VCaP (cell line): Measurements from ENCODE around the gene CLEC3A.

ENCODE experiments used
- H3K27ac ChIP-seq: fragments of 450-650 bp; 2 replicates; pipeline ENCODE4 v1.5.1; 2017
- TF ChIP-seq, protein P1 (sequence below): fragments of 450-650 bp; conservative IDR thresholded peaks from 2 replicates; pipeline ENCODE4 v1.5.1; 2017; ENCODE audit warnings: mild to moderate bottlenecking, moderate library complexity

Gene CLEC3A

DNA sequence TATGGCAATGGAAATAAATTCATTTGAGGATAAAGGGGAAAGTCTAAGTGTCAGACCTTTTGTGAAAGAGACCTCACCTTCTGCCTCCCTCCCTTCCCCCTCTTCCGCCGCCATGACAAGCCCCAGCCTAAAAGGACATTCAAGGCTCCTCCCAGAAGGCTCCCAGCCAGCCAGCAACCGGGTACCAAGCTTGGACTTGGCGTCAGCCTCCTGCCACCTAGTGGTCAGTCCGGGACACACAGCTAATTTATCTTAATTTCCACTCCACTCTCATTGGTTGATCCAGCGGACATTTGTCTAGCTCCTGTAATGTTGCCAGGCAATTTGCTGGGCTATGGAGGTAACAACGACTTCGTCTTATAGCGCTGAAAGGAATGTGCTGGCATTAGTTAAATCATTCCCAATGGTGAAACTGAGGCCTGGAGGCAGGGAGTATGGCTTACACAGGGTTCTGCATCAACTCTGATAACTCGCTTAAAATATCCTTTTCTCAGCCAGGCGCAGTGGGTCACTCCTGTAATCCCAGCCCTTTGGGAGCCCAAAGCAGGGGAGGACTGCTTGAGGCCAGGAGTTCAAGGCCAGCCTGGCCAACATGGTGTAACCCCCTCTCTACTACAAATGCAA is 19.3 kb upstream of the CLEC3A start:
- TF ChIP-seq, protein P1, sequence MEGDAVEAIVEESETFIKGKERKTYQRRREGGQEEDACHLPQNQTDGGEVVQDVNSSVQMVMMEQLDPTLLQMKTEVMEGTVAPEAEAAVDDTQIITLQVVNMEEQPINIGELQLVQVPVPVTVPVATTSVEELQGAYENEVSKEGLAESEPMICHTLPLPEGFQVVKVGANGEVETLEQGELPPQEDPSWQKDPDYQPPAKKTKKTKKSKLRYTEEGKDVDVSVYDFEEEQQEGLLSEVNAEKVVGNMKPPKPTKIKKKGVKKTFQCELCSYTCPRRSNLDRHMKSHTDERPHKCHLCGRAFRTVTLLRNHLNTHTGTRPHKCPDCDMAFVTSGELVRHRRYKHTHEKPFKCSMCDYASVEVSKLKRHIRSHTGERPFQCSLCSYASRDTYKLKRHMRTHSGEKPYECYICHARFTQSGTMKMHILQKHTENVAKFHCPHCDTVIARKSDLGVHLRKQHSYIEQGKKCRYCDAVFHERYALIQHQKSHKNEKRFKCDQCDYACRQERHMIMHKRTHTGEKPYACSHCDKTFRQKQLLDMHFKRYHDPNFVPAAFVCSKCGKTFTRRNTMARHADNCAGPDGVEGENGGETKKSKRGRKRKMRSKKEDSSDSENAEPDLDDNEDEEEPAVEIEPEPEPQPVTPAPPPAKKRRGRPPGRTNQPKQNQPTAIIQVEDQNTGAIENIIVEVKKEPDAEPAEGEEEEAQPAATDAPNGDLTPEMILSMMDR = peak; percentile 70

GRCh38 chr16:78004517-78004916 is 17.8 kb upstream of the CLEC3A start:
- H3K27ac ChIP-seq = peak overlapping the region; percentile 16; the same call in 1 of the 2 replicates
- TF ChIP-seq, protein P1 = no peak

More for the DNA sequence above, 19.3 kb upstream of the CLEC3A start:
- H3K27ac ChIP-seq = no peak overlapping the region

DNA sequence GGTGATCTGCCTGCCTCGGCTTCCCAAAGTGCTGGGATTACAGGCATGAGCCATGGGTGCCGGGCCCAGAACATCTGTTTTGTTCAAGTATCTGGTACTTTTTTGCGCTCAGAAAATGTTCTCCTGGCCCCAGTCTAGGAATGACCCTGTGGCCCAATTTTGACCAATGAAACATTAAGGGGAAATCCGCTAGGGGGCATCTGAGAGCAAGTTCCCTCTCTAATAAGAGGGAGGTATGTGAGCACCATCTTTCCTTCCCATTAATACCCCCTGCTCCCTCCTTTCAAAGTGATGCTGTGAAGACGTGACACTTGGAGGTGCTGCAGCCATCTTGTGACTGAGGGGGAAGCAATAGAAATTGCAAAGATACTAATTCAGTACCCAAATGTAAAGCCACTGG is 16.5 kb upstream of the CLEC3A start:
- H3K27ac ChIP-seq = no peak overlapping the region; the same call in 1 of the 2 replicates
- TF ChIP-seq, protein P1 = no peak

DNA sequence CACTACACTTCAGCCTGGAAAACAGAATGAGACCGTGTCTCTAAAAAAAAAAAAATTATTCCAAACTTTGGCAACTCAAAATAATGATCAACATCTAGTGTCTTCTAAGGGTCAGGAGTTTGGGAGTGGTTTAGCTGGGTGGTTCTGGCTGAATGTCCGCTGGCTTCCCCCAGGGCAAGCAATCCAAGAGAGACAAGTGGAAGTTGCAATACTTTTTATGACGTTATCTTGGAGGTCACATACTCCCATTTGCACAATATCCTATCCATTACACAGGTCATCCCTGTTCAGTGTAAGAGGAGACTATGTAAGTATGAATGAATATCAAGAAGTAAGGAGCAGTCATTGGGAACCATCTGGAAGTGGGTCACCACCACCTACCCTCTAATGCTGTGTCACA is 15.2 kb upstream of the CLEC3A start:
- TF ChIP-seq, protein P1 = no peak
- H3K27ac ChIP-seq = peak overlapping the region; percentile 75

GRCh38 chr16:78024159-78024558 is 1.8 kb downstream of the CLEC3A start:
- H3K27ac ChIP-seq = no peak overlapping the region
- TF ChIP-seq, protein P1 = no peak

GRCh38 chr16:78025631-78026030 is 3.3 kb downstream of the CLEC3A start:
- TF ChIP-seq, protein P1 = no peak

DNA sequence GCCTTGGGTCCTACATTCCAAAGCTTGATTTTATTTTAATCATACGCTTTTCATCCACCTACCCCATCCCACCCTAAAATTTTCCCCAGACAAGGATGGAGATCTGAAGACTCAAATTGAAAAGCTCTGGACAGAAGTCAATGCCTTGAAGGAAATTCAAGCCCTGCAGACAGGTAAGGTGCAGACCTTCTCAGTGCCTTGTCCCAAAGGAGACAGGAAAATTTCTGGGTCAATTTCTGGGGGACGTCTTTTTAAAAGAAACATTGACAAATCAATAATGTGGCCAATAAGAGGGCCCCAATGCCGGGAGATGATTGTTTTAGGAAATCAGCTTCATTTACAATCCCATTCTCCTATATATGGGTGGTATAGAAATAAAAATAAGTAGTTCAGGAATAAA is 5.7 kb downstream of the CLEC3A start:
- H3K27ac ChIP-seq = no peak overlapping the region
- TF ChIP-seq, protein P1 = no peak

More at GRCh38 chr16:78025631-78026030, 3.3 kb downstream of the CLEC3A start:
- H3K27ac ChIP-seq = no peak overlapping the region
